ENCODE results near the gene TMX4.

DNA sequence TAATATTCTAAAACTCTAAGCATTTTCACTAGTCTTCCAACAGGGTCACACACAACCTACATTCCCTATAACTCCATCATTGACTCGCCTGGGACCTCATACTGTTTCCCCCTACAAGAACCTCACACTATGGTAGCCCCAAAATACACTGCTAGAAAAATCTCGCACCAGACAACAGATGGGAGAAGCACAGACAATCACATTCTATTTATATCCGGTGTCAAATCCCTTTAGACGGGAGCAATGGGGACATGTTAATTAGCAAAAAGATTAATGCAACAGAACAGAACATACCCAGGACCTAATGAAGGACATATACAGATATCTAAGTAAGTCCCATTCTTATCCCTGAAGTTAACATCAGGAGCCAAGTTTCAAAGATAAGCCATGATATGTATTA is 33.6 kb downstream of the TMX4 start:
- TF ChIP-seq, protein P1, sequence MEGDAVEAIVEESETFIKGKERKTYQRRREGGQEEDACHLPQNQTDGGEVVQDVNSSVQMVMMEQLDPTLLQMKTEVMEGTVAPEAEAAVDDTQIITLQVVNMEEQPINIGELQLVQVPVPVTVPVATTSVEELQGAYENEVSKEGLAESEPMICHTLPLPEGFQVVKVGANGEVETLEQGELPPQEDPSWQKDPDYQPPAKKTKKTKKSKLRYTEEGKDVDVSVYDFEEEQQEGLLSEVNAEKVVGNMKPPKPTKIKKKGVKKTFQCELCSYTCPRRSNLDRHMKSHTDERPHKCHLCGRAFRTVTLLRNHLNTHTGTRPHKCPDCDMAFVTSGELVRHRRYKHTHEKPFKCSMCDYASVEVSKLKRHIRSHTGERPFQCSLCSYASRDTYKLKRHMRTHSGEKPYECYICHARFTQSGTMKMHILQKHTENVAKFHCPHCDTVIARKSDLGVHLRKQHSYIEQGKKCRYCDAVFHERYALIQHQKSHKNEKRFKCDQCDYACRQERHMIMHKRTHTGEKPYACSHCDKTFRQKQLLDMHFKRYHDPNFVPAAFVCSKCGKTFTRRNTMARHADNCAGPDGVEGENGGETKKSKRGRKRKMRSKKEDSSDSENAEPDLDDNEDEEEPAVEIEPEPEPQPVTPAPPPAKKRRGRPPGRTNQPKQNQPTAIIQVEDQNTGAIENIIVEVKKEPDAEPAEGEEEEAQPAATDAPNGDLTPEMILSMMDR (IDR thresholded peaks at IDR 0.05; ENCODE audit: extremely low read depth in 1 of 2, insufficient read depth in 1 of 2, low read depth in 1 of 2, low read length in 2 of 2): no peak
- TF ChIP-seq POLR2AphosphoS5 (IDR thresholded peaks at IDR 0.05; ENCODE audit: insufficient read depth, low read depth, low read length): no peak
- TF ChIP-seq POLR2A (IDR thresholded peaks at IDR 0.05; ENCODE audit: low read depth, low read length): no peak
- TF ChIP-seq, protein P2, sequence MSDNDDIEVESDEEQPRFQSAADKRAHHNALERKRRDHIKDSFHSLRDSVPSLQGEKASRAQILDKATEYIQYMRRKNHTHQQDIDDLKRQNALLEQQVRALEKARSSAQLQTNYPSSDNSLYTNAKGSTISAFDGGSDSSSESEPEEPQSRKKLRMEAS (IDR thresholded peaks at IDR 0.05; ENCODE audit: insufficient read depth, insufficient read length): no peak
- TF ChIP-seq EZH2 (IDR thresholded peaks at IDR 0.05; ENCODE audit: borderline replicate concordance, low read depth, low read length, severe bottlenecking): no peak
- TF ChIP-seq MYC (IDR thresholded peaks at IDR 0.05; ENCODE audit: low read depth, low read length): no peak

Measured in endothelial cell of umbilical vein (primary cell).